ENCODE measurements around the gene MOGAT1. TPM values are rescaled to one million over a fixed set of nuclear protein-coding genes. Genes with fewer than 3 reads are reported as not detected.

MOGAT1 gene
- total RNA-seq, 1 experiment from 2014 or later: not detected

DNA sequence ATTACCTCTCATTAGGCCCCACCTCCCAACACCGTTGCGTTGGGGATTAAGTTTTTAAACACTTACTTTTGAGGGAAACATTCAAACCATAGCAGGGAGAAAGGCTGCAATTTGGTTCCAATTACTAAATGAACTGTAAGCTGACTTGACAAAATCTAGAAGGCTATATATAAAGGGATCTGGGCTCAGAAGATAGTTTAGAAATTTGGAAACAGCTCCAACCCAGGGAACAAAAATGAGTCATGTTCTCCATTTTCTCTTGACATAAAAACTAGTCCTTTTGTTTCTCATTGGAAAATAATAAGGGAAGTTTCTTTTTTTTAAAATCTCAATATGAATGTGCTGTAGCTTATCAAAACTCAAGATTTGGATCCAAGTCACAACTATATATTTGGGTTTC lies 17.5 kb downstream of the MOGAT1 start:
- no peak overlapping the region for H3K27ac ChIP-seq (ENCODE audit: low read length)
- in situ Hi-C loops (cut with HindIII; ENCODE audit: low pct_unique_long_range_greater_than_20kb, low sequenced_read_pairs) (no loop called here), intact Hi-C loops (cut with micrococcal nuclease; ENCODE audit: unreplicated experiment) (no loop called here)
- H3K9me3 ChIP-seq (ENCODE audit: control insufficient read depth, insufficient read depth, low read depth, low read length): no peaks in the 10 kb centered on the region
- ATAC-seq (no peak), DNase-seq (ENCODE audit: low read depth, low spot score) (no peak)
- TF ChIP-seq SIN3A (IDR thresholded peaks at IDR 0.05; ENCODE audit: borderline replicate concordance, insufficient read depth, low read depth, low read length) (no peak), REST (IDR thresholded peaks at IDR 0.05; ENCODE audit: insufficient read depth in 1 of 2, low read depth in 2 of 2, low read length in 1 of 2) (no peak), TCF7L2 (IDR thresholded peaks at IDR 0.05; ENCODE audit: low read depth, low read length) (no peak), POLR2AphosphoS5 (IDR thresholded peaks at IDR 0.05; ENCODE audit: low read depth, low read length) (no peak)
- TF ChIP-seq, protein P1, sequence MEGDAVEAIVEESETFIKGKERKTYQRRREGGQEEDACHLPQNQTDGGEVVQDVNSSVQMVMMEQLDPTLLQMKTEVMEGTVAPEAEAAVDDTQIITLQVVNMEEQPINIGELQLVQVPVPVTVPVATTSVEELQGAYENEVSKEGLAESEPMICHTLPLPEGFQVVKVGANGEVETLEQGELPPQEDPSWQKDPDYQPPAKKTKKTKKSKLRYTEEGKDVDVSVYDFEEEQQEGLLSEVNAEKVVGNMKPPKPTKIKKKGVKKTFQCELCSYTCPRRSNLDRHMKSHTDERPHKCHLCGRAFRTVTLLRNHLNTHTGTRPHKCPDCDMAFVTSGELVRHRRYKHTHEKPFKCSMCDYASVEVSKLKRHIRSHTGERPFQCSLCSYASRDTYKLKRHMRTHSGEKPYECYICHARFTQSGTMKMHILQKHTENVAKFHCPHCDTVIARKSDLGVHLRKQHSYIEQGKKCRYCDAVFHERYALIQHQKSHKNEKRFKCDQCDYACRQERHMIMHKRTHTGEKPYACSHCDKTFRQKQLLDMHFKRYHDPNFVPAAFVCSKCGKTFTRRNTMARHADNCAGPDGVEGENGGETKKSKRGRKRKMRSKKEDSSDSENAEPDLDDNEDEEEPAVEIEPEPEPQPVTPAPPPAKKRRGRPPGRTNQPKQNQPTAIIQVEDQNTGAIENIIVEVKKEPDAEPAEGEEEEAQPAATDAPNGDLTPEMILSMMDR (IDR thresholded peaks at IDR 0.05): no peak
- no peaks in the 10 kb centered on the region; the same call in 1 of the 2 replicates for H3K27me3 ChIP-seq (ENCODE audit: control insufficient read depth, insufficient read depth, low read length)
- no peaks in the 10 kb centered on the region for H3K36me3 ChIP-seq (ENCODE audit: control insufficient read depth, insufficient read depth, low read length)
- no peaks in the 10 kb centered on the region for H3K4me1 ChIP-seq (ENCODE audit: control insufficient read depth, insufficient read depth, low read length)
- H3K4me3 ChIP-seq (ENCODE audit: low read depth in 2 of 2, low read length in 2 of 2): no peak overlapping the region
- BruUV-seq (replicated peaks): no TSS peak
- CTCF ChIA-PET: no interaction called here
- POLR2A ChIA-PET: no interaction called here

- no peaks in the 10 kb centered on the region for H3K4me1 ChIP-seq (ENCODE audit: control insufficient read depth, insufficient read depth, low read length)
- no peak overlapping the region for H3K27ac ChIP-seq (ENCODE audit: low read length)
- H3K4me3 ChIP-seq (ENCODE audit: low read depth in 2 of 2, low read length in 2 of 2): no peak overlapping the region
- ChIA-PET CTCF (no interaction called here), POLR2A (no interaction called here)
- H3K36me3 ChIP-seq (ENCODE audit: control insufficient read depth, insufficient read depth, low read length): no peaks in the 10 kb centered on the region
- ATAC-seq (no peak), DNase-seq (ENCODE audit: low read depth, low spot score) (no peak)
- BruUV-seq (replicated peaks): no TSS peak
- H3K27me3 ChIP-seq (ENCODE audit: control insufficient read depth, insufficient read depth, low read length): no peaks in the 10 kb centered on the region; the same call in 1 of the 2 replicates
- TF ChIP-seq POLR2AphosphoS5 (IDR thresholded peaks at IDR 0.05; ENCODE audit: low read depth, low read length) (no peak), SIN3A (IDR thresholded peaks at IDR 0.05; ENCODE audit: borderline replicate concordance, insufficient read depth, low read depth, low read length) (no peak), TCF7L2 (IDR thresholded peaks at IDR 0.05; ENCODE audit: low read depth, low read length) (no peak), REST (IDR thresholded peaks at IDR 0.05; ENCODE audit: insufficient read depth in 1 of 2, low read depth in 2 of 2, low read length in 1 of 2) (no peak)
- TF ChIP-seq, protein P1 (IDR thresholded peaks at IDR 0.05): no peak
- intact Hi-C loops (cut with micrococcal nuclease; ENCODE audit: unreplicated experiment) (no loop called here), in situ Hi-C loops (cut with HindIII; ENCODE audit: low pct_unique_long_range_greater_than_20kb, low sequenced_read_pairs) (no loop called here)
- H3K9me3 ChIP-seq (ENCODE audit: control insufficient read depth, insufficient read depth, low read depth, low read length): no peaks in the 10 kb centered on the region
Measured at GRCh38 chr2:222689322-222689721, 17.9 kb downstream of the MOGAT1 start.
